Right atrium auricular region (tissue), 2 donors: ENCODE data around the gene TUBD1. TPM values are rescaled to one million over a fixed set of nuclear protein-coding genes. Genes with fewer than 3 reads are reported as not detected.

Experiments used
- DNase-seq: peaks from one replicate; pipeline ENCODE4 v3.0.0-alpha.2; 2019; ENCODE audit warnings: low spot score
- H3K27ac ChIP-seq, 2 donors: fragments of 200-600 bp; sonication (generic); 1 replicate in 1 of 2; 2 replicates in 1 of 2; pipeline ENCODE4 v1.5.1; 2016 to 2019
- H3K27me3 ChIP-seq, 2 donors: fragments of 200-600 bp; sonication (generic); one replicate each; pipeline versions ENCODE4 v1.5.1 to v1.6.0; 2017 to 2019
- H3K36me3 ChIP-seq: fragments of 200-600 bp; sonication (generic); one replicate; pipeline ENCODE4 v1.5.1; 2016
- H3K4me1 ChIP-seq, 2 donors: fragments of 200-600 bp; sonication (generic); one replicate each; pipeline versions ENCODE4 v1.5.1 to v1.6.0; 2017 to 2019
- H3K4me3 ChIP-seq, 2 donors: fragments of 200-600 bp; sonication (generic); 1 replicate in 1 of 2; 2 replicates in 1 of 2; pipeline ENCODE4 v1.5.1; 2017 to 2019; ENCODE audit warnings: mild to moderate bottlenecking in 1 of 2, moderate library complexity in 1 of 2
- H3K9me3 ChIP-seq, 2 donors: fragments of 200-600 bp; sonication (generic); one replicate each; pipeline ENCODE4 v1.5.1; 2019
- CTCF ChIP-seq, 2 donors: fragments of 200-600 bp; sonication (generic); IDR thresholded peaks; one replicate each; pipeline ENCODE4 v1.5.1; 2019; ENCODE audit warnings: antibody characterized with exemption in 2 of 2
- total RNA-seq, 2 donors: library from RNA; depleted of rRNA; stranded (reverse); fragments of >200 nt; gene quantifications; one replicate each; pipeline ENCODE4 v1.1.0, GENCODE V29; 2016

TUBD1 gene
- total RNA-seq, 2 donors from 2014 or later, result 6.1 to 8.0 TPM

DNA sequence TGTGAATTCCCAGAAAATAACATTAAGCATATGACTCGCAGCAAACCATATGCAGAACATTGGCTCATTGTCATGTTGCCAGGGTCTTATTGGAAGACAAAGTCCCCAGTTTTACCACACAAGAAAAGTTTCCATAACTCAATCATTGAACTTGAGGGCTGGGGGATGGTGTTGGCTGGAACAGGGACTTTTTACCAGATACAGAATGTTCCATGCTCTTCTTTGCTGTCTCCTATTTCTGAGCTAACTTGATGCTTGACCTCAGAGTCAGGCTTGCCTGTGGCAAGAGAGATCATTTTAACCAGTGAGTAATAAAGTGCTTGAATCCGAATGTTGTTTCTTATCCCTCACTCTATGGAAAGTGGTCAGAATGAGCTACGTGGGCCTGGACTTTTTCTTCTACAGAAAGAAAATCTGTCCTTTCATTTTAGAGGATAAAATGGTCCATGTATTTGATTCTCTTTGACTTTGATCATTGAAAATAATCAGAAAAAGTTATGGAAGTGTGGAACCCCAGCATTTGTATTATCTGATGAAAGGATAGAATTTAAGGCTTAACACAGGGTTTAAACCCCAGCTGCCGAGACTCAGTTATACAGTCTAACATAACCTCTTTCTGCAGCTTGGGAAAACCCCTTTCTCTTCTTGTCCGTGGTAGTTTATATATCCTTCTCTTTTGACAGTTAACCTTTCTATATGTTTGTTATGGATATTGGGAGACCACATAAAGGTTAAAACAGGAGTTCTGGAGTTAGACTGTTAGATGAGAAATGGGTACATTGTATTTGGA lies 67.0 kb downstream of the TUBD1 start:
- Histone ChIP-seq H3K27me3 (no peaks in the 10 kb centered on the region), H3K4me1 (peaks cover 0 to 50% of the 10 kb centered on the region in 2 donors), H3K27ac (peak overlapping the region; percentile 60 to 63), H3K9me3 (no peaks in the 10 kb centered on the region), H3K36me3 (no peaks in the 10 kb centered on the region), H3K4me3 (no peak overlapping the region)
- no peak for TF ChIP-seq CTCF (IDR thresholded peaks at IDR 0.05)
- no peak for DNase-seq

GRCh38 chr17:59815965-59816364 lies 76.8 kb downstream of the TUBD1 start:
- TF ChIP-seq CTCF (IDR thresholded peaks at IDR 0.05), result no peak
- Histone ChIP-seq H3K27ac (peak overlapping the region in 1 of 2 donors; percentile 48), H3K4me1 (no peaks in the 10 kb centered on the region), H3K27me3 (no peaks in the 10 kb centered on the region), H3K36me3 (peaks cover 14% of the 10 kb centered on the region), H3K9me3 (no peaks in the 10 kb centered on the region), H3K4me3 (no peak overlapping the region)
- no peak for DNase-seq

DNA sequence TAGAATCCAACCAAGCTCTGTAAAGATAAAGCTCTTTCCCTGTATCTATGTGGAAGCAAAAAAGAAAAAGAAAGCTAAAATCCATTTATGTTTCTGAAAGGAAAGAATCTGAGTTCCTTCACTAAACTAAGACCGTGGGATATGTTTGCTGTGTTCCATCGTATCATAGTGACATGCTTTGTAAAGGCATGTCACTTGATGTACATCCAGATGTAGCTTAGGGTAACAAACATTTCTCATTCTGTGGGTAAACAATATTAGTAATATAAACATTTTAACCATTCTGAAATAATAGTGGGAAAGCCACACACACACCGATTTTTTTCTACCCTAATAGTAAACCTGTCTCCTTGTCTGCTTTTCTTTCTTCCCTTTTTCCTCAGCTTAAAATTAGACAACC lies 78.1 kb downstream of the TUBD1 start:
- Histone ChIP-seq H3K36me3 (peaks cover 19% of the 10 kb centered on the region), H3K27ac (no peak overlapping the region), H3K9me3 (no peaks in the 10 kb centered on the region), H3K4me3 (no peak overlapping the region), H3K27me3 (no peaks in the 10 kb centered on the region), H3K4me1 (no peaks in the 10 kb centered on the region)
- no peak for TF ChIP-seq CTCF (IDR thresholded peaks at IDR 0.05)
- no peak for DNase-seq

DNA sequence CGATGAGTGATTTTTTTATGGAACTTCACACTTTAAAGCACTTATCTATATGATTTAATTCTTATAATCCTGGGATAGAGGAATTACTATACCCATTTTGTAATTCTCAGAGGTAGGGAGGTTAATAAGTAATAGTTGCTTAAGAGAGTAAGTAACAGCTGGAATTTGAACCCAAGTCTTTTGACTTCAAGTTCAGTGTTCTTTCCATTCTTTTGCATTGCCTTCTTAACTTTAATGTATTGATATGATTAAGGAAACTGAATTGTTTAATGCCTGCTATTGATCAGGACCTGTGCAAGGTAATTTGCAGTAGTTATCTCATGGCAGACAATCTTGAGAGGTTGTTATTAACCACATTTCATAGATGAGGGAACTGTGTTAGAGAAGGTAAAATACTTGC lies 78.5 kb downstream of the TUBD1 start:
- H3K4me3 ChIP-seq, result no peak overlapping the region
- H3K27ac ChIP-seq, result no peak overlapping the region
- peaks cover 19% of the 10 kb centered on the region for H3K36me3 ChIP-seq

GRCh38 chr17:59812139-59812538 lies 80.6 kb downstream of the TUBD1 start:
- Histone ChIP-seq H3K9me3 (no peaks in the 10 kb centered on the region), H3K27ac (no peak overlapping the region), H3K4me3 (no peak overlapping the region), H3K27me3 (no peaks in the 10 kb centered on the region), H3K4me1 (no peaks in the 10 kb centered on the region), H3K36me3 (peaks cover 19% of the 10 kb centered on the region)
- no peak for DNase-seq
- no peak for TF ChIP-seq CTCF (IDR thresholded peaks at IDR 0.05)

More for the DNA sequence above, 78.5 kb downstream of the TUBD1 start:
- DNase-seq, result no peak
- Histone ChIP-seq H3K4me1 (no peaks in the 10 kb centered on the region), H3K27me3 (no peaks in the 10 kb centered on the region), H3K9me3 (no peaks in the 10 kb centered on the region)
- no peak for TF ChIP-seq CTCF (IDR thresholded peaks at IDR 0.05)

DNA sequence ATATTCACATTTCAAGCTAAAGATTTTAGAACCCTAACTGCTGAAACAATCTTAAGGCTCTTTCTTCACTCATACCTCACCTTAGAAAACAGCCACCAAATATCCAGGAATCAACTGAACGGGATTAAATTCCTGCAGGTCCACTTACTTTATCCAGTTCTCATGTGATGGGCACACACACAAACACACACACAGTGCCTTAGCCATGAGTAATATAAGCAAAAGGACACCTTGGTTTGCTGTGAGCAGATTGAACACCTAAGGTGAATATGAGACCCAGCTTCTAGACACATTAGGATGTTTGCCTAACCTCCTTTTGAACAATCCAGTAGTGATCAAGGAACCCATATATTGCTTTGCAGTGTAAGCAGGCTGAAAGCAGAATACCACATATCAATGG lies 81.5 kb downstream of the TUBD1 start:
- H3K27ac ChIP-seq, result no peak overlapping the region
- no peak for TF ChIP-seq CTCF (IDR thresholded peaks at IDR 0.05)
- no peaks in the 10 kb centered on the region for H3K9me3 ChIP-seq
- H3K4me1 ChIP-seq, result no peaks in the 10 kb centered on the region
- no peak overlapping the region for H3K4me3 ChIP-seq
- DNase-seq, result no peak
- H3K36me3 ChIP-seq, result peaks cover 19% of the 10 kb centered on the region
- no peaks in the 10 kb centered on the region for H3K27me3 ChIP-seq
